LNCAP (cell line): ENCODE results near the gene ZSWIM3.

Experiments
- CTCF ChIP-seq: fragments of 450-650 bp; IDR thresholded peaks from 2 replicates; pipeline ENCODE4 v1.5.1; 2017; ENCODE audit warnings: mild to moderate bottlenecking

The ZSWIM3 gene

GRCh38 chr20:45835329-45835765 lies 22.1 kb upstream of the ZSWIM3 start:
- no peak for TF ChIP-seq CTCF

GRCh38 chr20:45835825-45836224 lies 21.6 kb upstream of the ZSWIM3 start:
- no peak for TF ChIP-seq CTCF

- no peak for TF ChIP-seq CTCF
These were observed 20.6 kb upstream of the ZSWIM3 start for GRCh38 chr20:45836841-45837240.

GRCh38 chr20:45840700-45841198 lies 16.7 kb upstream of the ZSWIM3 start:
- no peak for TF ChIP-seq CTCF

- no peak for TF ChIP-seq CTCF
These were observed 15.8 kb upstream of the ZSWIM3 start for GRCh38 chr20:45841407-45842129.

- no peak for TF ChIP-seq CTCF
These were observed 15.1 kb upstream of the ZSWIM3 start for GRCh38 chr20:45842169-45842812.

- no peak for TF ChIP-seq CTCF
These were observed 13.9 kb upstream of the ZSWIM3 start for GRCh38 chr20:45843506-45843905.
